ENCODE measurements around the gene RNF157.
"Not testable (repeated sequence)": the region's sequence is repeated elsewhere in the genome, so short reads cannot be mapped to it uniquely, and the experiment has no call there.

Gene RNF157

GRCh38 chr17:76270127-76270592, 29.9 kb upstream of the RNF157 start:
- no peak for DNase-seq

- DNase-seq = peak; percentile 18
Observed at GRCh38 chr17:76268991-76269981, 29.0 kb upstream of the RNF157 start.

DNA sequence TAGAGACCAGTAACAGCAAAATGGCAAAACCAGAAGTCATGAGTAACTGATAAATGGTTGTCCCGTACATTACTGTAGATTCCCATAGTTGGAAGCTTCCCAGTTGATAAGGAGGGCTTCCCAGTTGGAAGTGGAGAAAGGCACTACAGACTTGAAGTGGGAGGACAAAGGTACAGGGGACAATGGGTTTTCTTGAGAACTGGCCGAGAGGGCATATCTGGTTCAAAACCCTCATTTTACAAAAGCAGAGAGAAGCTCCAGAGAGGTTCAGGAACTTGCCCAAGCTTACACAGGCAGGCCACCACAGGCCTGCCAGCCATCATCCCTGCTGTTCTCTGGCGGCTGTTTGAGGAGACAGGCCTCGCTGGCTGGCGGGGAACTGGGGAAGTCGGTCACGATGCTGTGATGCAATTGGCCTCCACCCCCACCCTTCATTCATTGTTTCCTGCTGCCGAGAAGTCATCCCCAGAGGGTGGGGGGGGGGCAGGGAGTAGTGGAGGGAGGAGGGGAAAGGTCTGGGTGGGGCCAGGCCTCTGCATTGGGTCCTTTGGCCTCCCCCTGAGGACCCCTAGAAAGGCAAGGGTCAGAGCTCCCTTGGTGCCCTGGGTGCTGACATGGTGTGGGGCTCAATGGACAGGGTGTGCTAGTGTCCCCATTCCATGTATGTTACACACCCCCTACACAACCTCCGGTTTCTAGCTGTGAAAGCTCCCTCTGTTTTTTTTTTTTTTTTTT, 27.9 kb upstream of the RNF157 start:
- peak; percentile 42 for DNase-seq

GRCh38 chr17:76267581-76268001, 27.3 kb upstream of the RNF157 start:
- not testable (repeated sequence) for DNase-seq

GRCh38 chr17:76267051-76267576, 26.8 kb upstream of the RNF157 start:
- no peak for DNase-seq

DNA sequence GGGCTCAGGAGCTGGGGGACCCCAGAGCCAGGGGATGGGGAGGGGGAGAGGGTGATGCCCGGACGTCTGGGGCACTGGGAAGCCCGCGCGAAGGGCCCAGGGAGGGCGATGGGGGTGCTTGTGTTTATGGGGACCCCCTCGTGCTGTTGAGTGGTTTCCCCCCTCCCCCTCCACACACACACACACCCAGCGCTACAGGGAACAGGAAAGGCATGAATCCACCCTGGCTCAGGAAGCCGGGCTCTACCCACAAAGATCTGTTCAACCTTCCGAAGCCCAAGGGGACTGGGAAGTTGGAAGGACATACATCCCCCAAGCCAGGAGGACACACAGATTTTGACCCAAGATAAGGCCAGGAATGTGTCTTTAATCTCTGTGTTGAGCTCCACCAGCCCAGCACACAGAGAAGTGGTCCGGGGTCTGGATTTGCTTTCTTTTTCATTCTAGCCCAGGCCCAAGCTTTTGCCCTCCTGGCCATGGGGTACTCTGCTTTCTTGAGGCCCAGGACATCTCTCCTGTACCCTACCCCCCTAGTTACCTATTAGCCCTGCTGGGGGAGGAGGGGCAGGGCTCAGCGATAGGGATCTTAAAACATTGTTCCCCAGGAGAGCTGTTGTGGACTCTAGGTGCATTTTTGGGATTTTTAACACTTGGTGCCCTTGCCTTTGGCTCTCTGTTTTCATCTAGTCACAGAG, 26.1 kb upstream of the RNF157 start:
- peak; percentile 43 for DNase-seq

GRCh38 chr17:76265624-76266243, 25.4 kb upstream of the RNF157 start:
- peak; percentile 75 for DNase-seq

DNA sequence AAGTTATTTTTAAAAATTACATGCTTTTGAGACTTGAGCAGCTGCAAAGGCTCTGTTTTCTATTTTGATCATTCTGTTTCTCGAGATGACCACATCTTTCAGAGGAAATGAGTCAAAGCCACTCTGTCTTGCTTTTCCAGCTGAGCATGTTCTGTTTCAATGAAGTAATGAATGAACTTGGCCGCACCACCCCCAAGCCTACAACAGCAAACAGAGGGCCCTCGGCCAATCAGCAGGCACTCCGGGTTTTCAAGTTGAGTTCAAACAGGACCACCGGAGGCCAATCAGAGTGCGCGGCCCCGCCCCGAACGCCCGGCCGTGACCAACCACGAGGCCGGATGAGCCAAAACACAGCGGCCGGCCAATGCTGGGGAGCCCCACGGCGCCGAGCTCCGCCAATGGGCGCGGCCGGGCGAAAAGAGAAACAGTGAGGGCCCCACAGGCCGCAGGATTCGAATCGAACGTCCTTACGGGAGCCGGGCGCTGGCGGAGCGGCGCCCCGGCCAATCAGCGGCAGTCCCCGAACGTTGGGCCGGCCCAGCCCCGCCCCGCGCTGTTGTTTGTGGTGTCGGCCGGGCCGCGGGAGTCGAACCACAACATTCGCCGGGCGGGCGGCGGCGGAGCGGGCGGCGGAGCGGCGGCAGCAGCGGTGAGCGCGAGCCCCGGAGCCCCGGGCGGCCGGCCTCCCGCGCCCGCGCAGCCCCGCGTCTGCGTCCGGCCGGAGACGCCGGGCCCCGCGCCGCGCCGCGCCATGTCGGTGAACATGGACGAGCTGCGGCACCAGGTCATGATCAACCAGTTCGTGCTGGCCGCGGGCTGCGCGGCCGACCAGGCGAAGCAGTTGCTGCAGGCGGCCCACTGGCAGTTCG, 24.7 kb upstream of the RNF157 start, which contains the start of gene UBALD2:
TSS of gene UBALD2 (plus strand) at position 594 of the 869 bp plus-strand sequence. CDS start at position 752, 158 bp downstream.
- DNase-seq = peak; percentile 99

- DNase-seq = no peak
Observed at GRCh38 chr17:76264425-76264754, 24.1 kb upstream of the RNF157 start.

DNA sequence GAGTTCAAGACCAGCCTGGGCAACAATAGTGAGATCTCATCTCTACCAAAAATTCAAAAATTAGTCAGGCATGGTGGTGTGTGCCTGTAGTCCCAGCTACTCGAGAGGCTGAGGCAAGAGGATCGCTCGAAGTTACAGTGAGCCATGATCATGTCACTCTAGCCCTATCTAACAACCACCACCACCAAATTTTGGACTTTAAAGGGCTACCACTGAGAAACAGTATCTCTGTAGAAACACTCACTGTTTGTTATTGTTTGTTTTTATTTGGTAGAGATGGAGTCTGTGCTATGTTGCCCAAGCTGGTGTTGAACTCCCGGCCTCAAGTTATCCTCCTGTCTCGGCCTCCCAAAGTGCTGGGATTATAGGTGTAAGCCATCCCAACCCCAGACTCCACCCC, 23.6 kb upstream of the RNF157 start:
- no peak for DNase-seq

- no peak for DNase-seq
Observed at GRCh38 chr17:76262732-76263344, 22.5 kb upstream of the RNF157 start.

GRCh38 chr17:76261421-76262215, 21.3 kb upstream of the RNF157 start:
- DNase-seq = no peak

DNA sequence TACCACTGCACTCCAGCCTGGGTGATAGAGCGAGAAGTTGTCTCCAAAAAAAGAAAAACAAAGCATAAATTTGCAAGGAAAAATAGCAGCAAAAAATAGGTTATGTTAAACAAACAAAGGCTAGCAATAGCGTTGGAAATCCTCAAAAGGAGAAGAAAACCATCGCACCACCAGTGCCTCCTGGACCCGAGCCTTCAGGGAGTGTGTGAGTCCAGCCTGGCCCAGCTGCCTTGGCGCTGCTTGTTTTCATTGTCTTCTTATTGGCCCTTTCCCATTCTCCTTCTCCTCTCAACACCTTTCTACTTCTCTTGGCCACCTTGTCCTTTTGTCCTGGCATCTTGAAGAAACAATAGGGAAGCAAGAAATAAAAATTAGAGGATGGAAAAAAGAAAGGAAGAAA, 20.4 kb upstream of the RNF157 start:
- no peak for DNase-seq

DNA sequence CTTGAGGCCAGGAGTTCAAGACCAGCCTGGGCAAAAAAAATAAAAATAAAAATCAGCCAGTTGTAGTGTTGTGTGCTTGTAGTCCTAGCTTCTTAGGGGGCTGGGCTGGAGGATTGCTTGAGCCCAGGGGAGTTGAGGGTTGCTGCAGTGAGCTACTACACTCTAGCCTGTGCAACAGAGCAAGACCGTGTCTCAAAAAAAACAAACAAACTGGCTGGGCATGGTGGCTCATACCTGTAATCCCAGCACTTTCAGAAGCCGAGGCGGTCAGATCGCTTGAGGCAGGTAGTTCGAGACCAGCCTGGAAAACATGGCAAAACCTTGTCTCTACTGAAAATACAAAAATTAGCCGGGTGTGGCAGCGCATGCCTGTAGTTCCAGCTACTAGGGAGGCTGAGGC, 19.9 kb upstream of the RNF157 start:
- no peak for DNase-seq

DNA sequence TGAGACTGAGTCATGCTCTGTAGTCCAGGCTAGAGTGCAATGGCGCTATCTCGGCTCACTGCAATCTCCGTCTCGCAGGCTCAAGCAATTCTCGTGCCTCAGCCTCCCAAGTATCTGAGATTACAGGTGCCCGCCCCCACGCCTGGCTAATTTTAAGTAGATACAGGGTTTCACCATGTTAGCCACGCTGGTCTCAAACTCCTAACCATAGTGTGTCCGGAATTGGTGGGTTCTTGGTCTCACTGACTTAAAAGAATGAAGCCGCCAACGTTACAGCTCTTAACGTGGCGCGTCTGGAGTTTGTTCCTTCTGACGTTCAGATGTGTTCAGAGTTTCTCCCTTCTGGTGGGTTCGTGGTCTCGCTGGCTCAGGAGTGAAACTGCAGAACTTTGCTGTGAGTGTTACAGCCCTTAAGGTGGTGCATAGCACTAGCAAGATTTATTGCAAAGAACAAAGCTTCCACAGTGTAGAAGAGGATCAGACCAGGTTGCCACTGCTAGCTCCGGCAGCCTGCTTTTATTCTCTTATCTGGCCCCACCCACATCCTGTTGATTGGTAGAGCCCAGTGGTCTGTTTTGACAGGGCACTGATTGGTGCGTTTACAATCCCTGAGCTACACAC, 16.2 kb upstream of the RNF157 start:
- not testable (repeated sequence) for DNase-seq

- no peak for DNase-seq
Observed at GRCh38 chr17:76255801-76256429, 15.6 kb upstream of the RNF157 start.

GRCh38 chr17:76254275-76254674, 14.0 kb upstream of the RNF157 start:
- no peak for DNase-seq

- no peak for DNase-seq
Observed at GRCh38 chr17:76253841-76254240, 13.5 kb upstream of the RNF157 start.
